ENCODE results near the gene F8. TPM values are rescaled to one million over a fixed set of nuclear protein-coding genes. Genes with fewer than 3 reads are reported as not detected.

F8 gene
- total RNA-seq, 1 experiment from 2014 or later: 15.2 TPM

GRCh38 chrX:154791467-154791866 is 231.1 kb downstream of the F8 start:
- H3K4me1 ChIP-seq (replicated peaks; ENCODE audit: insufficient read depth): no peaks in the 10 kb centered on the region
- H3K36me3 ChIP-seq (ENCODE audit: low read depth): no peaks in the 10 kb centered on the region
- H3K27me3 ChIP-seq (ENCODE audit: insufficient read depth, low read depth): no peaks in the 10 kb centered on the region
- no peaks in the 10 kb centered on the region for H3K9me2 ChIP-seq (ENCODE audit: insufficient read depth)
- no peak for DNase-seq
- H3K9me3 ChIP-seq (ENCODE audit: insufficient read depth, low read depth): no peaks in the 10 kb centered on the region
- no peak overlapping the region for H2AFZ ChIP-seq
- CTCF ChIA-PET: no interaction called here
- intact Hi-C loops (cut with micrococcal nuclease; ENCODE audit: unreplicated experiment): no loop called here
- no peaks in the 10 kb centered on the region for H3F3A ChIP-seq (ENCODE audit: insufficient read depth, low read depth)
- no peak overlapping the region for H3K4me2 ChIP-seq
- BruUV-seq (replicated peaks): no TSS peak
- no peak overlapping the region for H3K27ac ChIP-seq
- no peaks in the 10 kb centered on the region for H3K79me2 ChIP-seq (ENCODE audit: low read depth)
- POLR2A ChIA-PET (ENCODE audit: unreplicated experiment): interaction anchor here (0.7 kb wide), 1 partner anchor 10 kb away, joined by 5 read pairs; no protein-coding TSS in a partner anchor
- TF ChIP-seq, protein P1, sequence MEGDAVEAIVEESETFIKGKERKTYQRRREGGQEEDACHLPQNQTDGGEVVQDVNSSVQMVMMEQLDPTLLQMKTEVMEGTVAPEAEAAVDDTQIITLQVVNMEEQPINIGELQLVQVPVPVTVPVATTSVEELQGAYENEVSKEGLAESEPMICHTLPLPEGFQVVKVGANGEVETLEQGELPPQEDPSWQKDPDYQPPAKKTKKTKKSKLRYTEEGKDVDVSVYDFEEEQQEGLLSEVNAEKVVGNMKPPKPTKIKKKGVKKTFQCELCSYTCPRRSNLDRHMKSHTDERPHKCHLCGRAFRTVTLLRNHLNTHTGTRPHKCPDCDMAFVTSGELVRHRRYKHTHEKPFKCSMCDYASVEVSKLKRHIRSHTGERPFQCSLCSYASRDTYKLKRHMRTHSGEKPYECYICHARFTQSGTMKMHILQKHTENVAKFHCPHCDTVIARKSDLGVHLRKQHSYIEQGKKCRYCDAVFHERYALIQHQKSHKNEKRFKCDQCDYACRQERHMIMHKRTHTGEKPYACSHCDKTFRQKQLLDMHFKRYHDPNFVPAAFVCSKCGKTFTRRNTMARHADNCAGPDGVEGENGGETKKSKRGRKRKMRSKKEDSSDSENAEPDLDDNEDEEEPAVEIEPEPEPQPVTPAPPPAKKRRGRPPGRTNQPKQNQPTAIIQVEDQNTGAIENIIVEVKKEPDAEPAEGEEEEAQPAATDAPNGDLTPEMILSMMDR (conservative IDR thresholded peaks at IDR 0.05): no peak
- TF ChIP-seq EZH2 (IDR thresholded peaks at IDR 0.05; ENCODE audit: low read depth): no peak
- H3K4me3 ChIP-seq: no peak overlapping the region
- H4K20me1 ChIP-seq (ENCODE audit: insufficient read depth): no peaks in the 10 kb centered on the region

Small RNAs within 50 kb of the gene (microRNA-seq; reads per million reads assigned to microRNA genes)
- gene MIR1184-1 (ENCODE audit: borderline number of aligned reads, borderline replicate concordance): not detected

Other genes with a start within 250 kb of the F8 start
- 4.2 and 4.8 TPM in 2 replicates for gene MPP1, start 217.2 kb downstream of the F8 start, total RNA-seq (2021)
- not detected in 2 replicates for gene SMIM9, start 188.1 kb downstream of the F8 start, total RNA-seq (2021)
- 12.1 and 19.6 TPM in 2 replicates for gene F8A1, start 136.4 kb downstream of the F8 start, total RNA-seq (2021)
- 90.6 and 108 TPM in 2 replicates for gene FUNDC2, start 4.1 kb upstream of the F8 start, total RNA-seq (2021)
- gene CMC4, start 48.4 kb upstream of the F8 start, total RNA-seq (2021): 13.7 and 15.8 TPM in 2 replicates
- 30.8 and 49.5 TPM in 2 replicates for gene MTCP1, start 48.4 kb upstream of the F8 start, total RNA-seq (2021)
- gene BRCC3, start 48.8 kb upstream of the F8 start, total RNA-seq (2021): 40.2 and 52.0 TPM in 2 replicates
- 68.9 and 87.8 TPM in 2 replicates for gene VBP1, start 193.7 kb upstream of the F8 start, total RNA-seq (2021)
- gene RAB39B, start 241.8 kb upstream of the F8 start, total RNA-seq (2021): not detected in 2 replicates